Tibial nerve (tissue), 4 donors: ENCODE measurements around the gene ID2.

Experiments used
- CTCF ChIP-seq, 5 experiments: fragments of 200-600 bp in 3 of 5; fragments of 450-650 bp in 2 of 5; sonication (generic) in 3 of 5; IDR thresholded peaks; one replicate each; pipeline ENCODE4 v1.5.1; 2016 to 2019; ENCODE audit warnings: antibody characterized with exemption in 5 of 5, mild to moderate bottlenecking in 3 of 5, moderate library complexity in 2 of 5
- EP300 ChIP-seq, 2 donors: sonication (generic); formaldehyde crosslinking; IDR thresholded peaks; one replicate each; pipeline ENCODE4 v1.6.1; 2017; ENCODE audit warnings: antibody characterized with exemption in 2 of 2, mild to moderate bottlenecking in 1 of 2
- POLR2A ChIP-seq, 2 donors: fragments of 450-650 bp; IDR thresholded peaks; one replicate each; pipeline ENCODE4 v1.6.1; 2017; ENCODE audit warnings: antibody characterized with exemption in 2 of 2, mild to moderate bottlenecking in 2 of 2, moderate library complexity in 2 of 2

- TF ChIP-seq POLR2A (IDR thresholded peaks at IDR 0.05) (no peak), CTCF (IDR thresholded peaks at IDR 0.05) (no peak), EP300 (IDR thresholded peaks at IDR 0.05) (no peak)
Observed at GRCh38 chr2:8728305-8729015, 46.6 kb downstream of the ID2 start.
